B cell (primary cell): ENCODE measurements around the gene ZNF407. TPM values are rescaled to one million over a fixed set of nuclear protein-coding genes. Genes with fewer than 3 reads are reported as not detected.

Experiments used
- ATAC-seq: fragments of 200-7000 bp; cut with Tn5 transposase; one replicate; pipeline ENCODE4 v1.10.0; 2021; ENCODE audit warnings: low read depth, mild to moderate bottlenecking, moderate number of reproducible peaks, moderate library complexity
- CTCF ChIA-PET: fragments of 350-600 bp; sonication (Branson Sonifier 250); formaldehyde crosslinking; loops from one replicate; lab custom pipeline; 2021; ENCODE audit warnings: antibody characterized with exemption, inconsistent platforms; lab: Charles Lee
- POLR2A ChIA-PET: fragments of 350-600 bp; sonication (Branson Sonifier 250); formaldehyde crosslinking; loops from one replicate; lab custom pipeline; 2021; ENCODE audit warnings: antibody characterized with exemption; lab: Charles Lee
- DNase-seq: peaks from one replicate; pipeline ENCODE4 v3.0.0; 2013
- H2AFZ ChIP-seq: 2 replicates; pipeline ENCODE4 v1.6.1; 2012; ENCODE audit warnings: mild to moderate bottlenecking, low read depth, low read length; ENCODE audit not compliant: insufficient read depth, poor library complexity, severe bottlenecking
- H3K27ac ChIP-seq, 2 donors: 1 replicate in 1 of 2; 2 replicates in 1 of 2; pipeline ENCODE4 v1.5.1; 2012 to 2013; ENCODE audit warnings: low read length in 2 of 2, mild to moderate bottlenecking in 2 of 2, moderate library complexity in 1 of 2
- H3K27me3 ChIP-seq, 4 experiments: fragments of 200-600 bp in 1 of 4; sonication (generic) in 1 of 4; replicated peaks in 1 of 4; 1 replicate in 2 of 4; 2 replicates in 2 of 4; pipeline versions ENCODE4 v1.6.1 to v1.7.0; 2013 to 2016; ENCODE audit warnings: low read length in 3 of 4, mild to moderate bottlenecking in 2 of 4, mixed read lengths in 1 of 4, moderate library complexity in 1 of 4; ENCODE audit not compliant: insufficient read depth in 4 of 4, control insufficient read depth in 3 of 4; ENCODE audit errors: control extremely low read depth in 1 of 4
- H3K36me3 ChIP-seq, 2 experiments: replicated peaks in 1 of 2; 1 replicate in 1 of 2; 2 replicates in 1 of 2; pipeline versions ENCODE4 v1.6.1 to v1.7.1; 2013; ENCODE audit warnings: low read length in 1 of 2; ENCODE audit not compliant: insufficient read depth in 2 of 2, control insufficient read depth in 1 of 2; ENCODE audit errors: control extremely low read depth in 1 of 2, extremely low read depth in 1 of 2
- H3K4me1 ChIP-seq, 2 donors: fragments of 200-600 bp in 1 of 2; sonication (generic) in 1 of 2; 1 replicate in 1 of 2; 2 replicates in 1 of 2; pipeline versions ENCODE4 v1.5.1 to v1.6.1; 2013 to 2017; ENCODE audit warnings: low read length in 2 of 2; ENCODE audit not compliant: control insufficient read depth in 2 of 2, insufficient read depth in 2 of 2
- H3K4me2 ChIP-seq: replicated peaks from 2 replicates; pipeline ENCODE3; 2012; ENCODE audit warnings: mild to moderate bottlenecking, low read depth, low read length; ENCODE audit not compliant: poor library complexity, severe bottlenecking
- H3K4me3 ChIP-seq, 5 experiments: fragments of 200-600 bp in 1 of 5; sonication (generic) in 1 of 5; 1 replicate in 3 of 5; 2 replicates in 2 of 5; pipeline versions ENCODE4 v1.5.1 to v1.7.0; 2011 to 2016; ENCODE audit warnings: low read length in 4 of 5, mild to moderate bottlenecking in 4 of 5, low read depth in 2 of 5, control low read depth in 1 of 5, moderate library complexity in 1 of 5; ENCODE audit not compliant: insufficient read depth in 1 of 5; ENCODE audit errors: control extremely low read depth in 1 of 5, extremely low read depth in 1 of 5
- H3K79me2 ChIP-seq: fragments of 200-600 bp; sonication (generic); one replicate; pipeline ENCODE4 v1.6.0; 2016; ENCODE audit warnings: low read length; ENCODE audit not compliant: control insufficient read depth, insufficient read depth
- H3K9ac ChIP-seq: fragments of 200-600 bp; sonication (generic); 2 replicates; pipeline ENCODE4 v1.6.1; 2017; ENCODE audit warnings: mild to moderate bottlenecking, low read length, moderate library complexity
- H3K9me3 ChIP-seq, 3 donors: one replicate each; pipeline versions ENCODE4 v1.6.1 to v1.7.1; 2013; ENCODE audit warnings: low read length in 2 of 3; ENCODE audit not compliant: control insufficient read depth in 2 of 3, insufficient read depth in 1 of 3; ENCODE audit errors: control extremely low read depth in 1 of 3
- H4K20me1 ChIP-seq: 2 replicates; pipeline ENCODE4 v1.6.0; 2012; ENCODE audit warnings: mild to moderate bottlenecking, low read length; ENCODE audit not compliant: insufficient read depth, control insufficient read depth, poor library complexity, severe bottlenecking
- H3K27ac Mint-ChIP-seq: one replicate; pipeline ENCODE4 v1.8.0; 2021; ENCODE audit warnings: mixed read lengths
- H3K27me3 Mint-ChIP-seq: one replicate; pipeline ENCODE4 v1.8.0; 2021; ENCODE audit warnings: mixed read lengths
- H3K4me1 Mint-ChIP-seq: one replicate; pipeline ENCODE4 v1.8.0; 2021; ENCODE audit warnings: mixed read lengths
- H3K4me3 Mint-ChIP-seq: one replicate; pipeline ENCODE4 v1.8.0; 2021; ENCODE audit warnings: mixed read lengths
- H3K9me3 Mint-ChIP-seq: one replicate; pipeline ENCODE4 v1.8.0; 2022; ENCODE audit warnings: mixed read lengths; ENCODE audit not compliant: insufficient read depth
- CTCF ChIP-seq: fragments of 200-600 bp; IDR thresholded peaks from one replicate; pipeline ENCODE4 v1.8.0; 2022; ENCODE audit warnings: antibody characterized with exemption, mild to moderate bottlenecking
- EZH2 ChIP-seq: IDR thresholded peaks from 2 replicates; pipeline ENCODE4 v1.6.1; 2012; ENCODE audit warnings: borderline replicate concordance, low read depth, mild to moderate bottlenecking, moderate library complexity, low read length; ENCODE audit not compliant: insufficient read depth, poor library complexity, severe bottlenecking
- WGBS: methylation state at CpG from one replicate; pipeline ENCODE4 v1.1.5; 2013; ENCODE audit warnings: missing lambda C conversion rate; ENCODE audit not compliant: insufficient coverage; 5-methylcytosine and 5-hydroxymethylcytosine counted together
- intact Hi-C: fragments of 100-400 bp; cut with micrococcal nuclease; formaldehyde crosslinking; loops from one replicate; pipeline ENCODE4 v1.10.0; 2022
- polyA plus RNA-seq: library from polyadenylated mRNA; depleted of rRNA; stranded (reverse); fragments of >200 nt; gene quantifications from 2 replicates; pipeline ENCODE4 v1.2.3, GENCODE V29; 2012
- total RNA-seq, 2 donors: library from RNA; stranded (reverse); fragments of 120-200 nt in 1 of 2; gene quantifications; 1 replicate in 1 of 2; 2 replicates in 1 of 2; pipeline versions ENCODE4 v1.2.3 to v1.2.4, GENCODE V29; 2013 to 2022

Gene ZNF407
- total and polyA plus RNA-seq, 2 donors (not counting 1 experiment from before 2014, with no cell fraction given), result 4.5 to 37.1 TPM

GRCh38 chr18:75052475-75052874, 454.8 kb downstream of the ZNF407 start:
- intact Hi-C loops, result no loop called here
- Histone ChIP-seq H3K9ac (no peak overlapping the region), H3K79me2 (no peaks in the 10 kb centered on the region), H3K36me3 (no peaks in the 10 kb centered on the region), H3K4me1 (no peaks in the 10 kb centered on the region), H3K4me3 (no peak overlapping the region), H3K27ac (no peak overlapping the region), H2AFZ (no peak overlapping the region), H4K20me1 (no peaks in the 10 kb centered on the region), H3K4me2 (no peak overlapping the region), H3K27me3 (no peaks in the 10 kb centered on the region), H3K9me3 (no peaks in the 10 kb centered on the region)
- H3K27ac Mint-ChIP-seq, result no peak overlapping the region
- ATAC-seq, result no peak
- no peaks in the 10 kb centered on the region for H3K27me3 Mint-ChIP-seq
- no peak for TF ChIP-seq CTCF
- TF ChIP-seq EZH2, result no peak
- over 99% methylated on average over 10 of the region's 13 CpGs for WGBS
- POLR2A ChIA-PET, result no interaction called here
- no peaks in the 10 kb centered on the region for H3K4me1 Mint-ChIP-seq
- CTCF ChIA-PET, result interaction anchor here (0.6 to 0.9 kb wide), 2 partner anchors 39 to 48 kb away, joined by 3 read pairs; no protein-coding TSS in a partner anchor
- DNase-seq, result no peak
- H3K9me3 Mint-ChIP-seq, result no peaks in the 10 kb centered on the region
- no peak overlapping the region for H3K4me3 Mint-ChIP-seq

GRCh38 chr18:75053028-75053629, 455.5 kb downstream of the ZNF407 start:
- Histone ChIP-seq H2AFZ (no peak overlapping the region), H3K4me3 (no peak overlapping the region), H3K27me3 (no peaks in the 10 kb centered on the region), H3K9ac (no peak overlapping the region), H3K79me2 (no peaks in the 10 kb centered on the region), H3K9me3 (no peaks in the 10 kb centered on the region), H3K27ac (no peak overlapping the region), H4K20me1 (no peaks in the 10 kb centered on the region), H3K4me2 (no peak overlapping the region), H3K36me3 (no peaks in the 10 kb centered on the region), H3K4me1 (no peaks in the 10 kb centered on the region)
- Mint-ChIP-seq H3K27ac (no peak overlapping the region), H3K4me1 (no peaks in the 10 kb centered on the region), H3K4me3 (no peak overlapping the region), H3K9me3 (no peaks in the 10 kb centered on the region), H3K27me3 (no peaks in the 10 kb centered on the region)
- WGBS, result 94% methylated on average over 7 of the region's 9 CpGs
- POLR2A ChIA-PET, result no interaction called here
- DNase-seq (no peak), ATAC-seq (no peak)
- intact Hi-C loops, result no loop called here
- CTCF ChIA-PET, result interaction anchor here (0.9 kb wide), 1 partner anchor 48 kb away, joined by 3 read pairs; no protein-coding TSS in a partner anchor
- TF ChIP-seq EZH2, result no peak
- no peak for TF ChIP-seq CTCF
